ENCODE data around the gene GORASP2.

- TF ChIP-seq CTCF (IDR thresholded peaks at IDR 0.05) (no peak), POLR2A (IDR thresholded peaks at IDR 0.05) (no peak)
These were observed 11.7 kb upstream of the GORASP2 start for GRCh38 chr2:170917219-170917913.

Data from Peyer's patch (tissue), 4 donors.